ENCODE results near the gene CSF3R.
A peak's percentile ranks its signal among the peaks of the same experiment; 100 is the strongest.

The CSF3R gene

GRCh38 chr1:36450919-36451305, 31.8 kb downstream of the CSF3R start:
- TF ChIP-seq CTCF (IDR thresholded peaks at IDR 0.05; ENCODE audit: control insufficient read depth, insufficient read depth, low read depth, low read length, missing control alignments), result no peak
- H3K4me3 ChIP-seq (ENCODE audit: control insufficient read depth, low read depth, low read length), result peak overlapping the region; percentile 49
- no peak for DNase-seq (ENCODE audit: low read depth)

- H3K4me3 ChIP-seq (ENCODE audit: control insufficient read depth, low read depth, low read length), result peak within 1 kb of the TSS; percentile 49
- peak; percentile 84 for DNase-seq (ENCODE audit: low read depth)
- no peak for TF ChIP-seq CTCF (IDR thresholded peaks at IDR 0.05; ENCODE audit: control insufficient read depth, insufficient read depth, low read depth, low read length, missing control alignments)
Observed at GRCh38 chr1:36450270-36450918, 32.3 kb downstream of the CSF3R start, which contains the start of gene OSCP1. Gene OSCP1 (minus strand): TSS chr1:36450451. CDS start chr1:36450369, 82 bp downstream.

GRCh38 chr1:36448530-36449056, 34.1 kb downstream of the CSF3R start:
- DNase-seq (ENCODE audit: low read depth), result no peak
- no peak overlapping the region for H3K4me3 ChIP-seq (ENCODE audit: control insufficient read depth, low read depth, low read length)

GRCh38 chr1:36447450-36447849, 35.3 kb downstream of the CSF3R start:
- no peak for TF ChIP-seq CTCF (IDR thresholded peaks at IDR 0.05; ENCODE audit: control insufficient read depth, insufficient read depth, low read depth, low read length, missing control alignments)
- H3K4me3 ChIP-seq (ENCODE audit: control insufficient read depth, low read depth, low read length), result no peak overlapping the region
- no peak for DNase-seq (ENCODE audit: low read depth)

More at GRCh38 chr1:36448530-36449056, 34.1 kb downstream of the CSF3R start:
- TF ChIP-seq CTCF (IDR thresholded peaks at IDR 0.05; ENCODE audit: control insufficient read depth, insufficient read depth, low read depth, low read length, missing control alignments), result no peak

- no peak for TF ChIP-seq CTCF (IDR thresholded peaks at IDR 0.05; ENCODE audit: control insufficient read depth, insufficient read depth, low read depth, low read length, missing control alignments)
- no peak for DNase-seq (ENCODE audit: low read depth)
Observed at GRCh38 chr1:36446746-36447145, 36.0 kb downstream of the CSF3R start.

GRCh38 chr1:36446271-36446670, 36.4 kb downstream of the CSF3R start:
- no peak for TF ChIP-seq CTCF (IDR thresholded peaks at IDR 0.05; ENCODE audit: control insufficient read depth, insufficient read depth, low read depth, low read length, missing control alignments)
- no peak overlapping the region for H3K4me3 ChIP-seq (ENCODE audit: control insufficient read depth, low read depth, low read length)
- DNase-seq (ENCODE audit: low read depth), result no peak

More at GRCh38 chr1:36446746-36447145, 36.0 kb downstream of the CSF3R start:
- no peak overlapping the region for H3K4me3 ChIP-seq (ENCODE audit: control insufficient read depth, low read depth, low read length)
